Measurements from ENCODE around the gene CCDC158.
A peak's percentile ranks its signal among the peaks of the same experiment; 100 is the strongest.
"Not testable (repeated sequence)": the region's sequence is repeated elsewhere in the genome, so short reads cannot be mapped to it uniquely, and the experiment has no call there.

CCDC158 gene

GRCh38 chr4:76364763-76365162 is 56.2 kb downstream of the CCDC158 start:
- no peak for DNase-seq

GRCh38 chr4:76363556-76364290 is 57.2 kb downstream of the CCDC158 start:
- DNase-seq: peak; percentile 2

GRCh38 chr4:76361689-76362412 is 59.1 kb downstream of the CCDC158 start:
- no peak for DNase-seq

- DNase-seq: not testable (repeated sequence)
Observed at GRCh38 chr4:76359881-76360466, 61.0 kb downstream of the CCDC158 start.

DNA sequence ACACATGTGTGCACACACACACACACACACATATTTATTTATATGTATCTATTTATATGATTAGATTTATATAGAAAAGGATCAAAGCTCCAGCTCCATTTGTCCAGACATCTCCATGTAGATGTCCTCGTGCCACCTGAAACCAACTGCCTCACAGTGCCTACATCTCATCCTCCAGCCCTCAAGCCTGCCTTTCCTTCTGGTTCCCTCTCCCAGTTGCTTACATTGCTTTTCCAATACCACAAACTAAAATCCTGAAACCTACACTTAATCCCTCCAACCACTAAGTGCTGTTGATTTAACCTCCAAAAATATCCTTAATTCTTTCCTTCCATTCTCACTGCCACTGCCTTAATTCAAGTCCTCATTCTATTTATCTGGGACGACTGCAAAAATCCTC is 63.0 kb downstream of the CCDC158 start:
- DNase-seq: peak; percentile 59

GRCh38 chr4:76354517-76355473 is 66.1 kb downstream of the CCDC158 start:
- DNase-seq: no peak

- DNase-seq: no peak
Observed at GRCh38 chr4:76342803-76343202, 78.1 kb downstream of the CCDC158 start.

DNA sequence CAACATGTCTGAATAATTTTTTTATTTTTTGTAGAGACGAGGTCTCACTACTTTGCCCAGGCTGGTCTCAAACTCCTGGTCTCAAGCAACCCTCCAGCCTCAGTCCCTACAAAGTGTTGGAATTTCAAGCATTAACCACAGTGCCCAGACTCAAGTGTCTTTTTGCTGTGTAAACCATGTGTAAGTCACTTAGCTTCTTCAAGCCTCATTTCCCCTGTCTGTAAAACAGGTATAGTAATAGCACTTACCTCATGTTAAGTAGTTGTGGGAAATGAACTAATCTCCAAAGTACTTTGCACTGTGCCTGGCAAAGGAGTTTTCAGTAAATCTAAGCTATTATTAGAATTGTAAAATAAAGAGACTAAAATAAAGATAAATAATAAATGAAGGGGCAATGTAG is 78.8 kb downstream of the CCDC158 start:
- DNase-seq: no peak

GRCh38 chr4:76341063-76341462 is 79.9 kb downstream of the CCDC158 start:
- no peak for DNase-seq

DNA sequence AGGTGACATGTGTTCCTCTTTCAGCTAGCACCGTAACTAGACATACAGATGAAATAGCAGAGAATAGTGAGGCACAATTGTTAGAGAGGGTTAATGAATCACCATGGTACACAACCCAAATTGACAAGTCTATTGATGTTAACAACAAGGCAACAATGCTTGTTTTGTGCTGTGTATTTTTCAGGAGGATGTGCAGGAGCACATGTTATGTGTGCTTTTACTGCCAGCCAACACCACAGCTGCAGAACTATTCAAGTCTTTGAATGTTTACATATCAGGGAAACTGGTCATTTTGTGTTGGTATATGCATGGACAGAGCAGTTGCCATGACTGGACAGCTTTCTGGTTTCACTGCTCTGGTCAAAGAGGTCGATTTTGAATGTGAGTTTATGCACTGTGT is 81.6 kb downstream of the CCDC158 start:
- no peak for DNase-seq

- no peak for DNase-seq
Observed at GRCh38 chr4:76334885-76335284, 86.1 kb downstream of the CCDC158 start.

DNA sequence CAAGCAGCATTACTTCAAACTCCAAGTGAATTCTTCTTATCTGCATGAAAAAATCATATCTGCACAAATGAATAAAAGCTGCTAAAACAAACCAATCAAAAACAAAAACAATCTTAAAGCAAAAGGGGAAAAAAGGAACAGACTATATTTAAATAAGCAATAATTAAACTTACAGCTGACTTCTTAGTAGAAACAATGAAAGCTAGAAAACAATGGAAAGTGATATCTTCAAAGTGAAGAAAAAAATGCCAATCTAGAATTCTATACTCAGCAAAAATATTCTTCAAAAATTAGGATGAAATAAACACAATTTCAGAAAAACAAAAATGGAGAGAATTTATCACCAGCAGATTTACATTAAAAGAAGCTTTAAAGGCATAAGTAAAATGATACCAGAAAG is 94.4 kb downstream of the CCDC158 start:
- no peak for DNase-seq

DNA sequence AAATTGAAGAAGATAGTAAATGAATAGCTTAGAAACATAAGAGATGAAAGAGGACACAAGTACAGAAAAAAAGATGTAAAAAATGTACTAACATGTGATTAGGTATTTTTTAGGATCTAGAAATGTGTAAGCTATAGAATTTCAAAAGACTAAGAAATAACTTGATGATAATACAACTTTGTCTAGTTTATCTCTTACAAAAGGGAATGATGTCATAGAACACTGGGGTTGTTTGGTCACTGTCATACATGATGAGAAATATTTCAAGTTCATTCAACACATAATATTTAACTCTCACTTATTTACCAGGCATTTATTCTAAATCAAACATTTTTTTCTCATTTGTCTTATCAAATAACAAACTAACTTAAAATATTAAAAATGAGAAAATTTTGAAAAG is 95.9 kb downstream of the CCDC158 start:
- no peak for DNase-seq

GRCh38 chr4:76322236-76322635 is 98.7 kb downstream of the CCDC158 start:
- no peak for DNase-seq

GRCh38 chr4:76316131-76316530 is 104.8 kb downstream of the CCDC158 start:
- DNase-seq: no peak

DNA sequence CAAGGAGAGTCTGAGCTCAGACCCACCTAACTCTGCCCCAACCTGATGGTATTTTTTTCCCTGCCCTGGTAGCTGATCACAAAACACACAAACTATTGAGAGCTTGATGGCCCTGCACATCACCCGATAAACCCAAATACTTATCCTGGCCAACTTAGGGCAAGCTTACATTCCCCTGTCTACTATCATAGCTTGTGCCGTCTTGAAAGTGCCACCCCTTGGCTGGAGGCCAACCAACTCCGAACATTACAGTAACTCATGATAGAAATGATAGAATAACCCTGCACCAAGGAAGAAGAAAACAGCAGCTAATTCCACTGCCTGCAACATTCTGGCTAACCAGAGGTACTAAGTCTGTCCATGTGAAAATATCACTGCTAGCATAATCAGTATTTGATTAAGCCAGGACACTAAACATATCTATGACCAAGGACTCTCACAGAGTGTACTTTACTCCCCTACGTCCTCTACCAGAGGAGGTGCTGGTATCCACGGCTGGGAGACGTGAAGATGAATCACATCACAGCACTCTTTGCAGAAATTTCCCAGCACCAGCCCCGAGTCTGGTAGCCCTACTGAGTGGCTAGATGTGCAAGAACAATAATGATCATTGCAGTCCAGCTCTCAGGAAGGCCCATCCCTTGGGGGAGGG is 105.5 kb downstream of the CCDC158 start:
- no peak for DNase-seq

DNA sequence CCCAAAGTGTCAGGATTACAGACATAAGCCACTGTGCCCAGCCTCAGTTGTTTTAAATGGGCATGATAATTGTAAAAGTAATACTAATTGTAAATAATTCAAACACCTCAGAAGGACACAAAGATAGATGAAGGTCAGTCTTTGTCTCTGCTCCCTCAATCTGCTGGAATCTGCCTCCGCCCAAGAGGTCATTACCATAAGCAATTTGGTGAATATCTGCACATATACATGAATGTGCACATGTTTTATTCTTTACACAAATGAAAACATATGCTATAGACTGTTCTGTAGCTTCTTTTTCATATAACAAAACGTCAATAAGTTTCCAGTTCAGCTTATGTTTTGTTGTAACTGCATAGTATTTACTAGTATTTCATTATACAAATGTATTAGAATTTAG is 107.4 kb downstream of the CCDC158 start:
- DNase-seq: no peak

DNA sequence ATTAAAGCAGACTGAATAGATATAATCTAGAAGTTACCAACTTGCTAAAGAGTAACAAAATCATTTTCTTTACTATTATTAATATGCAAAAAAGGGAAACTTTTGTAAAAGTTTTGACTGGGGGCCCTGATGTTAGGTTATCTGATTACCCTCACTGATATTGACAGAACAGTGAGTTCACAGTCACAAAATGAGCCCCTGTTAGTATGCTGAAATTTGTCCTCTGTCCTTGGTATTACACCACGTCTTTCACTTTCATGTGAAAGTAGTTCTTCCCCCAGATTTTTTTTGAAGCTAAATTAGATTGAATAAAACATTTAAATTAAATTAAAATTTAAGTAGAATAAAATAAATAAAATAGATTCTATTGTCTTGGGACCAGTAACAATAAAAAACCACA is 108.5 kb downstream of the CCDC158 start:
- no peak for DNase-seq

- DNase-seq: peak; percentile 40
Observed at GRCh38 chr4:76311896-76312331, 109.0 kb downstream of the CCDC158 start.

GRCh38 chr4:76310683-76311082 is 110.3 kb downstream of the CCDC158 start:
- peak; percentile 74 for DNase-seq

DNA sequence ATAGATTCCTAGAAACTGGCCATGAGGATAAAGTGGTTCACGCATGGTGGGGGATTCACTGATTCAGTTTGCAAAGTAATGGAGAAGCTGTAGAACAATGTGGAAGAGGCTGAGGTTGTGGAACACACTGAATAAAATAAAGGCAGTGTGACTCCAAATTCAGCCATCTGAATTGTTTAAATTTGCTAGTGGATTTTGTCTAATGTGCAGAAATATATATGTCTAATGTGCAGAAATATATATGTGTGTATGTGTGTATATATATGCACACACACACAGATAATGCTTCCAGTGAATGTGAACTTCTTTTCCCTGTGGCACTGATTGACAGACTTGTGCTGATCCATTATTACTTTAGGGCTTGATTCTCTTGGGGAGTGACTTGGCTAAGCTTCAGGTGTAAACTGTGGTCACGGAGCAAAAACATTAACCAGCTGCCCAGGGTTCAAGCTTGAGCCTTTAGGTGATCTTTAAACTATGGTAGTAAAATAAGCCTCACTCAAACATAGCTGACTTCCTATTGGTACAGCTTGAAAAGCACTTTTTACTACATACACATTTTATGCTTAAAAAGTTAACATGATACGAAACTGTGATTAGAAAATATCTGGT is 110.9 kb downstream of the CCDC158 start:
- DNase-seq: peak; percentile 46

- peak; percentile 13 for DNase-seq
Observed at GRCh38 chr4:76308548-76308947, 112.4 kb downstream of the CCDC158 start.

Data from NCI-H82 (cell line).